Hypothalamus (tissue), 51 donors: Measurements from ENCODE around the gene NIM1K.
"Not testable (repeated sequence)": the region's sequence is repeated elsewhere in the genome, so short reads cannot be mapped to it uniquely, and the experiment has no call there.

ENCODE experiments used
- DNase-seq, 51 donors: peaks; one replicate each; lab custom pipeline; 2025; lab: John Stamatoyannopoulos, UW

NIM1K gene

DNA sequence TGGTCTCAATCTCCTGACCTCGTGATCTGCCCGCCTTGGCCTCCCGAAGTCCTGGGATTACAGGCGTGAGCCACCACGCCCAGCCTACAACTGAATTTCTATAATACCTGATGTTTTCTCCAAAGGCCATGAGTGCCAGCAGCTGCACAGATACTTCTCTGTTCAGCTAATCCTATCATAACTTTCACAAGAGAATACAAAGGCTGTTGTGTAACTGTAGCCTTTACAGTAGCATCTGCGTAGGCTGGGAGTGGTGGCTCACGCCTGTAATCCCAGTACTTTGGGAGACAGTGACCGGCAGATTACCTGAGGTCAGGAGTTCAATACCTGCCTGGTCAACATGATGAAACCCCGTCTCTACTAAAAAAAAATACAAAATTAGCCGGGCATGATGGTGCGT, 8.9 kb upstream of the NIM1K start:
- not testable (repeated sequence) for DNase-seq

DNA sequence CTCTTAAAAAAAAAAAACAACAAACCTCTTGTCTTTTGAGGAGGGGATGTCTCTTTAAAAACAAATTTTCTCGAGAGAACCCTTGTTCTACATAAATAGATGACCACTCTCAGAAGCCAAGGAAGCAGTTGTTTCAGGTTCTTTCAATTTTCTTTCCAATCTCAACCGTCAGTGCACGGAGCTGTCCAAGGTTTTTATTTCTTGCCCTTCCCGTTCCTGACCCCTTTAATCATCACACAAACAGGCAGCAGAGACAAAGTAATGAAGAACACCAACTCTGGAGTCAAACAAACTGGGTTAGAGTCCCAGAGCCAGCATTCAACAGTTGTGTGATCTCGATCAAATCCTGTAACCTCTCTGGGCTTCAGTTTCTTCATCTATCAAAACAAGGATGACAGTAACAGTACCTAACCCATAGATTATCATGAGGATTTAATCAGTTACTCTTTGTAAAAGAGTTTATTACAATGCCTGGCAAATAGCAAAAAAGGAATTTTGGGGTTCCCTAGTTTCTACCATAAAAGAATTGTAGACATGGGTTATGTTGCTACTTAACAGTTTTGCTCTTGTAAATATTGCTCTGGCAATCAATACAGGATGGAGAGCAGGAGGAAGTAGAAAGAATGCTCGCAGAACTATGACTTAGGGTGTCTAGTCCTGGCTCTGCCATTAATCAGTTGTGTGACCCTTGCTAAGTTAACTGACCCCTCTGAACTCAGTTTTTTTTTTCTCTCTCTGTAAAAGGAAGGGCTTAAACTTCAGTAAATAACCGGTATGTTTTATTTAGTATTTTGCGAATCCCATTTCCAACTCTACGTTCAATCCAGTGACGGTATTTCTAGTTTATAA, 1.0 kb upstream of the NIM1K start:
- peak in 1 of 51 donors; percentile 24 for DNase-seq

DNA sequence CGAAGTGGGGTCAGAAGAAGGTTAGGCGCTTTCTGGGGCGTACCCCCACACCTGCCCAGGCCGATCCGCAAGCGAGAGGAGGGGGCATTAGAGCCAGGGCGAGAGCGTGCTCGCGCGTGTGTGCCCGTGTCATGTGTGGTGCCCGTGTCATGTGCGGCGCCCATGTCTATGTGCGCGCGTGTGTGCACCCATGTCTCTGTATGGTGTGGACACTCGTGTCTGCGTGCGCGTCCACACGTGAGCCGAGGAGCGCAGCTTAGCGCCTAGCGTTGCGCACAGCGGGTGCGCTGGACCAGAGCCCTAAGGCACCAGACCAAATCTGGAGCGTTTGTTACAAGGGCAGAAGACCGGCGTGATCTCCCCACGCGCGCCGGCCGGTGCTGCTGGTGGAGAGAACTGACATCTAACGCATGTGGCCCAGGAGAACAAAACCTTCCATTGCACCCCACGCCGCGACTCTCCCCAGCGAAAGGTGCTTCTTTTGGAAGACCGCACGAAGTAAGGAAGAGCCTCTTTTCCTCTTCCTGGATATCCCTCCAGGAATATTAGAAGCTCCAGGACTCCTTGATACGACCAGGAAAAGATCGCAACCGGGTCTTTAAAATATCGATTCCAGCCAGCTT, 644 bp downstream of the NIM1K start:
- peak in 45 of 51 donors; percentile 3 to 84 (median 46) for DNase-seq

DNA sequence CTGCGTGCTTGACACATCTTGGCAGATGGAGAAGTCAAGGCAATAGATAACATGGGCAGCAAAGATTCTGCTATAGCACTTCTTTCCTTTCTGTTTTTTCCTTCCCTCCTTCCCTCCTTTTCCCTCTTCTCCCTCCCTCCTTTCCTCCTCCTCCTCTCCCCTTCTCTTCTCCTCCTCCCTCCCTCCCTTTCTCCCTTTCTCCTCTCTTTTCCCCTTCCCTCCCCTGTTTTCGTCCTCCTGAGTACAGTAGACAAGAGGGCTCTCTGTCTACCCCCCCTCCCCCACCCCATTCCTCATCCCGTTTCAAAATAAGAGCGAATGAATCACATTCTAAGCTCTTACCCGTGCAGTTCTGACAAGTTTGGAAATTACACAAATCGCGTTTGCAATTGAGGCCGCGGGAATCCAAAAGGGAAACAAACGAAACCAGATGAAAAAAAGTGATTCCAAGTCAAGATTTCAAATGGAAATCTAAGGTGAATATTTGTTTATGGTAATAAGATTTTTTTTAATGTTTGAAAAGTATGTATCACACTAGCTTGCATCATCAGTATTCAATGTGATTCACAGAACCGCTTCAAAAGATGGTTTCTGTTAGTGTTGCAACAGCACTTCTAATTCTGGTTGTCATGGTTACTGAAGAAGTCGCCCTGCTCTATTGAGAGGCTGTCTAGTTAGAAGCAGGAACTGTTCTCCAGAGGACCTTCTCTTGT, 1.3 kb downstream of the NIM1K start:
- DNase-seq: peak in 28 of 51 donors; percentile 1 to 87 (median 25)

DNA sequence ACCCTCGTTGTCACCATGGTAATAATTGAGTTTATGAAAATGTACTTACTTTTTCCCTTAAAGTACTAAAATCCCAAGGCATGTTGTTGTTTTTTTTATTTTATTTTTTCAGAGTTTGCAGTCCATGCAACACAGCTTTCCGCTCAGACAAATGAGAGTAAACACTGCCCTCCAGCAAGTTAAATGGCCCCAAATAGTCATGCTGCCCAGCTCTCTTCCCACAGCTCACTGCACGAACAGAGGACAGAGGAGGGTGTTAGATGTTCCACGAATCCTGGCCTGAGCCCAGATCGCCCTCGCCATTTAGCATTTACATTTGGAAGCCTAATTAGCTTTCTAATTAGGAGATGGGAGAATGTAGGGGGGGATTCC, 1.9 kb downstream of the NIM1K start:
- peak in 30 of 51 donors; percentile 1 to 87 (median 20) for DNase-seq

DNA sequence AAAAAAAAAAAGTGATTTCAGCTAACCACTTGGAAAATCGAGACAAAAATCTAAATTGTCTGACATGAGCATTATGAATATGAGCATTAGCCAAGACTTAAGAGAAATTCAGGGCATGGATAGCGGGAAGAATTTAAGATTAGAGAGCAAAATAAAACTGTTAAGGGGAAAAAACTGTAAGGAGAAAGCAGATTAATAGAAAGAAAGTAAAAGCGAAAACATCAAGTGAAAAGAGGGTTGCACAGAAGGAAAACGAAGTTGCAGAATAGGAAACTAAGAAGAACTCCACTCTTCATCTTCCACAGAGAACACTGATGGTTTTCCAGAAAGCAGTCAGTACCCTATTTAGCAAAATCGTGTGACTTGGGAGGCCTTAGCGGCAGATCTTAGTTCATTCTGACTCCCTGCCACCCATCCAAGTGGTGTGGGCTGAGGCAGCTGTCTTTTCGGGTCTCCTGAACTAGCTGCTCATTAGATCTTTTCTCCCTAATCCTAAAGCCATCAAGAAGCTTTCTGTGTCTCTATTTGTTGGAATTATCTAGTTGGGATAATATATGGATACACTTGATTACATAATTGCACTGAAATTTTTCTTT, 3.7 kb downstream of the NIM1K start:
- peak in 6 of 51 donors; percentile 2 to 18 (median 5) for DNase-seq

DNA sequence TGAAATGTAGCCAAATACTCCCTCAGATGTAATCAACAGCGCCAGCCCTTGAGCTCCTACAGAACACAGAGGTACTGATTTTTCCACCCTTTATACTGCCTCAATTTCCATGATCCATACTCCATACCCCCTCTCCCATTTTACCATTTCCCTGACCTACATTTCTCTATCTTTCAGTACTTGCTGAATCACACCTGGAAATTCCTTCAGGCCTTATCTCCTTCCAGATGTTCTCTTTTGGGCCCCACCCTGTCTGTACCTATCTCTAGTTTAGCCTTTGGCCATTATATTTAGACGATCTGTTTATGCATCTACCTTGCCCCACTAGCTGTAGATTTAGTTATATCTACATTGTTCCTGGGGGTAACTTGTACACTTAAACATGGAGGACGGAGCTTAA, 5.5 kb downstream of the NIM1K start:
- no peak for DNase-seq

DNA sequence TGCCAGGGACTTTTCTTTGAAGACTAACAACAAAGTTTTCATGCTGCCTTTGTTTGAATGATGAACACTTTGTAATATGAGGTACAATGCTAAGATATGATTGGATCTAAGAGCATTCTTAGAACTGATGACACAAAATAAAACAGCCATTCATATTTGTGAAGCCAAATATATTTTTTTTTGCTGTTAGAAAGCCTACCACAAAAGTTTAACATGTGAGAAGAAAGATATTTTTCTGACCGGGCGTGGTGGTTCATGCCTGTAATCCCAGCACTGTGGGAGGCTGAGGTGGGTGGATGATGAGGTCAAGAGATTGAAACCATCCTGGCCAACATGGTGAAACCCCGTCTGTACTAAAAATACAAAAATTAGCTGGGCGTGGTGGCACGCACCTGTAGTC, 9.4 kb downstream of the NIM1K start:
- DNase-seq: not testable (repeated sequence)

DNA sequence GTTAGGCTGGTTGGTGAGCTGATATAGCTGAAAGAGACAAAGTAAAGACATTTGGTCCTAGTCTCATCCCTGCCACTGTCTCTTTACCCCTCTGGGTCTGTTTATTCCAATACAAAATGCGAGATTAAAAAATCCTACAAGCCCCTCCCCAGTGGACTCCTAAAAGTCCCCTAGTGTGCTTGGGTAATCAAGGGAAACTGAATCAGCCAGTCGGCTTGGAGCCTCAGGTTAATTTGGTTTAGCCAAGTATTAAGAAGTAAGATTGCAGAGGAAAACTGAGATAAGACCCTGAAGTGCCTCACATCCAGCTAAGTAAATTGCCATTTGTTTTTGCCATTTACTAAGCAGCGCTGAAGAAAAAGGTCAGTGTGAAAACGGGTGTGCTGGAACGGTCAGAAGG, 10.4 kb downstream of the NIM1K start:
- DNase-seq: no peak

DNA sequence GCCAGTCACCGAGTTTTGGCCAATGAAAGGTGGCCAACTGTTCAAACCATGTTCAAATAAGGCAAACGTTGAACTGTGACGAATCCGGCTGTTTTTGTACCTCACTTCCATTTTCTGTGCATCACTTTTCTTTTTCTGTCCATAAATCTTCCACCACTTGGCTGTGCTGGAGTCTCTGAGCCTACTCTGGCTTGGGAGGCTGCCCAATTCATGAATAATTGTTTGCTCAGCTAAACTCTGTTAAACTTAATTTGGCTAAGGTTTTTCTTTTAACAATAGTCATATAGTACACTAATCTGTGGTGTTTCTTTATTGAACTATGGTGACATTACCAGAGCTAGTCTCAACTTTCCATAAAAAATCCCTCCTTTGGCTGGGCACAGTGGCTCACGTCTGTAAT, 11.3 kb downstream of the NIM1K start:
- peak in 1 of 51 donors; percentile 15 for DNase-seq

DNA sequence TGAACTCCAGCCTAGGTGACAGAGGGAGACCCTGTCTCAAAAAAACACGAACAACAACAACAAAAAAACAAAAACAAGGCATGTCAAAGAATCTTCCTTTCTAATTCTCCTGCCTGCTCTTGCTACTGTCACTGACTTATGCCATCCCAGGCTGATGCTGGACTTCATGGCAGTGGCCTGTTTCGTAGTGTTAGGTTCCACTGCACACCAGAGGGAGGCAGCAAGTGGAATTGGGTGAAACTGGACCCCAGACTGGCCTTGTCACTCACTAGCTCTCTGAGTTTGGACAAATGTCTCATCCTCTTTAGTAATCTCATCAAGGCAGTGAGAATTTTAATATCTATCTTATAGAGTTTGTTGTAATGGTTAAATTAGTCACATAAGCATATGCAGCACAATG, 12.9 kb downstream of the NIM1K start:
- no peak for DNase-seq

DNA sequence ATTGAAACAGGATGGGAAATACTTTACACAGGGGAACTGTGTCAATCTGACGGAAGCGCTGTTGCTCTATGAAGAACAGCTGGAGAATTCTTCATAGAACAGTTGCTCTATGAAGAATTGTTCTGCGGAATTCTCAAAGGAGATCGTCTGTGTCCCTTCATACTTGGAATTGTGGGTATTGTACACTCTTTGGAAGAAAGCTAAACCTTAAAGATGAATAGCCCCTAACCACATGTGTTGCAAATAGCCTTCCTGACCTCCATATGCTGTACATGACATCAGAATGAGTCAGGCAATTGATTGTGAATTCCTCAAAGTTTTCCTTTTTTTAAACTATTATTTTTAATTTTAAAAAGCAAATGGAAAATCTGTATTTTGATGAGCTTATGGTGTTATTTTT, 15.6 kb downstream of the NIM1K start:
- DNase-seq: no peak

DNA sequence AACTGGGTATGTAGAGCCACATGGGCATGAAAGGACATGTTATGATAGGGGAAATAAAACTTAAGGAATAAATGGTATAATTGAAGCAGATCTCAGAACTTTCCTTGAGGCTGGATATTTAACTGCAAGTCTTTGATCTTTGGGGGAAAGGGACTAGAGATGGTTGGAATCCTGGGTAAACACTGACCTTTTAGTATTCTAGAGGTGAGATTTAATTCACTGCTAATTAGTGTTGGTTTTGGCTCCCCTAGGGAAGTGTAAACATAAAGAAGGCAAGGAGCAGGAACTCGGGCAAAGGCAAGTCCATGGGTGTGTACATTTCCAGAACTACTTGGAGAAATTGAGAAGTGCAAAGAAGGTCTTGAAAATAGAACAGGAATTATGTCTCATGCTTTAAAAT, 16.6 kb downstream of the NIM1K start:
- no peak for DNase-seq

DNA sequence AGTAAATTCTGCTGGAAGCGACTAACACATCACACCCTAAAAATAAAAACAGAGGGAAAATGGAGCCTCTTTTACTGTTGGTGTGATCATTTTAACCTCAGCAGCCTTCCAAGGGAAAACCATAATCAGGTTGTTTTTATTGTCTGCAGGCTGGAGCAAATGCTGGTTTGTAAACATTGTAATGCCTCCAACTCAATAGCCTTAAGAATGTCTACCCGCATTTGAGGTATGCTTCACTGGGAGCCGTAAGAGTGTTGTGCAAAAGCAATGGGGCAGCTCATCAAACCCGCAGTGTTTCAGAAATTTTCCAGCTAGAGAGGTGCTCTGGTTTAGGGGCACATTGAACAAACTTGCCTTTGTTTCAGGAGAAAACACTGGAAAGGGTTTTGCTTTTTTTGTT, 17.0 kb downstream of the NIM1K start:
- no peak for DNase-seq

DNA sequence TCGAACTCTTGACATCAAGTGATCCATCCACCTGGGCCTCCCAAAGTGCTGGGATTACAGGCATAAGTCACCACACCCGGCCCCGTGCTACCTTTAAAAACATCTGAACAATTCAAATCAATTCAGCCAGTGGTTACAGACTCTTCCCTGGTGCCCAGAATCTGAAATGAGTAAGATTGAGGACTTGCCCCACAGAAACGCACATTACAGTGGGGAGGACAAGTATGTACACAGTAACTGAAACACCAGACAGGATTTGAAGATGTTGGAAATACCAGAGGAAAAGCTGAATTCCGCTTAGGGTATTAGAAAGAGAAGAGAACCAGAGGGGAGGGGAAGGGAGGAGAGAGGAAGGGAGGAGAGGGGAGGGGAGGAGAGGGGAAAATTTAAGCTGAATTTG, 17.8 kb downstream of the NIM1K start:
- DNase-seq: no peak

DNA sequence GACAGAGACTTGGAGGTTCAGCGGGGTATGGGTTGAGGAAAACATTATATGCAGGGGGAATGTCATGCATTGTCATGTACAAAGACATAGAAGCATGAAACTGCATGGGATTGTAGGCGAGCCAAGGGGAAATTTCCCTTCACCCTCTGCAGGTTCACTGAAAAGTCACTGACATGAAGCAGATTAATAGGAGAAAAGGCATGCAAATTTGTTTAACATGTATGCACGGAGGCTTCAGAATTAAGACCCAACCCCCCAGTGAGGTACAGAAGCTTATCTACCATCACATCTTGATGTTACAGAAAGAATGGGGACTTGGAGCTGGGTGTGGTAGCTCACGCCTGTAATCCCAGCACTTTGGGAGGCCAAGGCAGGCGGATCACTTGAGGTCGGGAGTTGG, 18.5 kb downstream of the NIM1K start:
- no peak for DNase-seq

DNA sequence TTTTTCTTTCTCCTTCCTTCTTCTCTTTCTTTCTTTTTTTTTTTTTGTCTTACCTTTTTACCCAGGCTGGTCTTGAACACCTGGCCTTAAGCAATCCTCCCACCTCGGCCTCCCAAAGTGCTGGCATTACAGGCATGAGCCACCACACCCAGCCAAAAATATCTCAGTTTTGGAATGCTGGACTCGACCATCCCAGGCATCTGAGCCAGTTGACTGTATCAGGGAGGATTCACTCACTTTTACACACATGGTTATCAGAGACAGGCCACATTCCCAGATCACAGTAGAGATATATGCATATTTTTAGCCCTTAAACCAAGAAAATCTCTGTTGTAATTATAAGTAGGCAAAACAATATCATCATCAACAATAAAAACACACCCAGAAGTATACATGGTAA, 21.9 kb downstream of the NIM1K start:
- no peak for DNase-seq

DNA sequence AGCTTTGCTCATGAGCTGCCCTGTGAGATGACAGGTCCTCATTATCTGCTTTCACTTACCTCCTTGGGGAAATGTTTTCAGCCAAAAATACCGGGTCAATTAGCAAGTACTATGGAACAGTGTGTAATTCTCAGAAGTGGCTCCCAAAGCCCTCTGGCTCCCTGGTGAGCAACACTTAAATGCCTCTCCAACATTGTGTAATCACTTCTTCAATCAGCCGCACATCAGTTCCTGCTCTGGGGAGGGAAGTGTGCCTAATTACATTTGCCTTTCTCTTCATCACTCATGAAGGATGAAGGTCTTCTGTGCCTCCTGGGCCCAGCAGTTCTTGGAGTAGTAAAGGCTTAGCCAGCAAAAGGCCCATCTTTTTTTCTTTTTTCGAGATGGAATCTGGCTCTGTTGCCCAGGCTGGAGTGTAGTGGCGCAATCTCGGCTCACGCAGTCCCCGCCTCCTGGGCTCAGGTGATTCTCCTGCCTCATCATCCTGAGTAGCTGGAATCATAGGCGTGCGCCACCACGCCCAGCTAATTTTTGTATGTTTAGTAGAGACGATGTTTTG, 23.1 kb downstream of the NIM1K start:
- peak in 1 of 51 donors; percentile 21 for DNase-seq

DNA sequence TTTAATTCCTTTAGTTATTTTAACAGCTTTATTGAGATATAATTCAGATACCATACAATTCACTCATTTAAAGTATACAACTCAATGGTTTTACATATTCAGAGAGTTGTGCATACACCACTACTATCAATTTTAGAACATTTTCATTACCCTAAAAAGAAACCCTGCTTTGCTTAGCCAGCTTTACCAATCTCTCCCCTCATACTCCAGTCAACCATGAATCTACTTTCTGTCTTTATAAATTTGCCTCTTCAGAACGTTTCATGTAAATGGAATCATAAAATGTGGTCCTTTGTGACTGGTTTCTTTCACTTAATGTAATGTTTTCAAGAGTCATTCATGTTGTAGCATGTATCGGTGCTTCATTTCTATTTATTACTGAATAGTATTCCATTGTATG, 24.9 kb downstream of the NIM1K start:
- no peak for DNase-seq

DNA sequence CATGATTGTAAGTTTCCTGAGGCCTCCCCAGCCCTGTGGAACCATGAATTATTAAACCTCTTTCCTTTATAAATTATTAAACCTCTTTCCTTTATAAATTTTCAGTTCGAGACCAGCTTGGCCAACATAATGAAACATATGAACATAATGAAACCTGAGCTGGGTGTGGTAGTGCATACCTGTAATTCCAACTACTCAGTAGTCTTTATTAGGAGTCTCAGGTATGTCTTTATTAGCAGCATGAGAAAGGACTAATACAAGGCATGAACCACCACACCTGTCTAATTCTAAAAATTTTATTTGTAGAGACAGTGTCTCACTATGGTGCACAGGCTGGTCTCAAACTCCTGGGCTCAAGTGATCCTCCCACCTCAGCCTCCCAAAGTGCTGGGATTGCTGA, 27.1 kb downstream of the NIM1K start:
- no peak for DNase-seq

DNA sequence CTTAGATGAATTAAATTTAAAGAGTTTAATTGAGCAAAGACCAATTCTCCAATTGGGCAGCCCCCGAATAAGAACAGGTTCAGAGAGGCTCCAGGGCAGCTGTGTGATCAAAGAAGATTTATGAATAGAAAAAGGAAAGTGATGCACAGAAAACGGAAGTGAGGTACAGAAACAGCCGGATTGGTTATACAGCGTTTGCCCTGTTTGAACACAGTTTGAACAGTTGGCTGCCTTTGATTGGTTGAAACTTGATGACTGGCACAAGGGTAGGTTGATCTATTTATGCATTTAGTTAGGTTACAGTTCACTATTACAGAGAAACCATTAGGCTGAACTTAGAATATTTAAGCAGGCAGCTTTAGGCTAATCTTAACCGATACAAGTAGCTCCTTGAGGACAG, 29.5 kb downstream of the NIM1K start:
- DNase-seq: no peak
